Dendritic cell treated with granulocyte-macrophage colony-stimulating factor and Interleukin-4, amounts not matched to agents 40 ng/mL and 50 ng/mL, for 4 days (primary cell): ENCODE measurements around the gene RPP40.

Source experiments
- H3K27ac Mint-ChIP-seq: one replicate; pipeline ENCODE4 v1.8.0; 2022; ENCODE audit warnings: mild to moderate bottlenecking, mixed read lengths
- H3K27me3 Mint-ChIP-seq: one replicate; pipeline ENCODE4 v1.8.0; 2022; ENCODE audit warnings: mild to moderate bottlenecking, mixed read lengths
- H3K36me3 Mint-ChIP-seq: one replicate; pipeline ENCODE4 v1.8.0; 2022; ENCODE audit warnings: low read depth, mixed read lengths
- H3K4me1 Mint-ChIP-seq: one replicate; pipeline ENCODE4 v1.8.0; 2022; ENCODE audit warnings: low read depth, mixed read lengths
- H3K4me3 Mint-ChIP-seq: one replicate; pipeline ENCODE4 v1.8.0; 2022; ENCODE audit warnings: mild to moderate bottlenecking, moderate library complexity, mixed read lengths
- H3K9me3 Mint-ChIP-seq: one replicate; pipeline ENCODE4 v1.8.0; 2022; ENCODE audit warnings: mixed read lengths
- intact Hi-C: fragments of 100-400 bp; cut with micrococcal nuclease; formaldehyde crosslinking; loops from one replicate; pipeline ENCODE4 v1.15.0; 2022

Gene RPP40

GRCh38 chr6:4950836-4951533 is 52.9 kb downstream of the RPP40 start:
- H3K36me3 Mint-ChIP-seq = peaks cover 91% of the 10 kb centered on the region
- intact Hi-C loops = no loop called here
- H3K4me1 Mint-ChIP-seq = no peaks in the 10 kb centered on the region
- H3K9me3 Mint-ChIP-seq = no peaks in the 10 kb centered on the region
- H3K27ac Mint-ChIP-seq = no peak overlapping the region
- H3K27me3 Mint-ChIP-seq = no peaks in the 10 kb centered on the region
- no peak overlapping the region for H3K4me3 Mint-ChIP-seq

- intact Hi-C loops = no loop called here
- Mint-ChIP-seq H3K36me3 (peaks cover 91% of the 10 kb centered on the region), H3K9me3 (no peaks in the 10 kb centered on the region), H3K27ac (no peak overlapping the region), H3K4me3 (no peak overlapping the region), H3K27me3 (no peaks in the 10 kb centered on the region), H3K4me1 (no peaks in the 10 kb centered on the region)
Observed at GRCh38 chr6:4950076-4950475, 53.8 kb downstream of the RPP40 start.

GRCh38 chr6:4948781-4949450 is 54.9 kb downstream of the RPP40 start:
- intact Hi-C loops = no loop called here
- Mint-ChIP-seq H3K27me3 (no peaks in the 10 kb centered on the region), H3K27ac (no peak overlapping the region), H3K9me3 (no peaks in the 10 kb centered on the region), H3K4me3 (no peak overlapping the region), H3K36me3 (peaks cover 95% of the 10 kb centered on the region), H3K4me1 (no peaks in the 10 kb centered on the region)

GRCh38 chr6:4947716-4948115 is 56.1 kb downstream of the RPP40 start:
- Mint-ChIP-seq H3K27me3 (no peaks in the 10 kb centered on the region), H3K27ac (no peak overlapping the region), H3K4me1 (peaks cover 5% of the 10 kb centered on the region), H3K36me3 (peaks cover 95% of the 10 kb centered on the region), H3K4me3 (no peak overlapping the region), H3K9me3 (no peaks in the 10 kb centered on the region)
- intact Hi-C loops = no loop called here

- Mint-ChIP-seq H3K4me3 (no peak overlapping the region), H3K4me1 (peaks cover 17% of the 10 kb centered on the region), H3K27me3 (no peaks in the 10 kb centered on the region), H3K9me3 (no peaks in the 10 kb centered on the region), H3K36me3 (peaks cover 88% of the 10 kb centered on the region), H3K27ac (no peak overlapping the region)
- intact Hi-C loops = no loop called here
Observed at GRCh38 chr6:4946521-4946920, 57.3 kb downstream of the RPP40 start.
